ENCODE results near the gene ZC3H8. TPM values are rescaled to one million over a fixed set of nuclear protein-coding genes. Genes with fewer than 3 reads are reported as not detected.
A peak's percentile ranks its signal among the peaks of the same experiment; 100 is the strongest.

Gene ZC3H8
- total and polyA plus RNA-seq, 3 donors from 2014 or later = 10.6 to 26.5 (median 21.7) TPM

- no peak for DNase-seq
- intact Hi-C loops (cut with DNase I; ENCODE audit: low total_unique reads) = no loop called here
- no peak overlapping the region for H3K27ac ChIP-seq
- no peak overlapping the region for H3K4me3 ChIP-seq
- WGBS, 2 donors = 79 to 85% methylated on average over 8 to 17 of the region's 17 CpGs
- TF ChIP-seq CTCF (IDR thresholded peaks at IDR 0.05) = no peak
- no peaks in the 10 kb centered on the region for H3K36me3 ChIP-seq (ENCODE audit: low read depth, missing control alignments)
- H3K9me3 ChIP-seq = no peaks in the 10 kb centered on the region
- no peaks in the 10 kb centered on the region for H3K4me1 ChIP-seq
- H3K27me3 ChIP-seq = no peaks in the 10 kb centered on the region
Measured at GRCh38 chr2:112182581-112183034, 72.2 kb downstream of the ZC3H8 start.

- H3K27ac ChIP-seq = no peak overlapping the region
- no peaks in the 10 kb centered on the region for H3K9me3 ChIP-seq
- intact Hi-C loops (cut with DNase I; ENCODE audit: low total_unique reads) = no loop called here
- 7 to 32% methylated on average over 6 to 54 of the region's 54 CpGs for WGBS, 2 donors
- peak overlapping the region in 1 of 2 donors; percentile 47 for H3K4me3 ChIP-seq
- DNase-seq = no peak
- H3K27me3 ChIP-seq = no peaks in the 10 kb centered on the region
- no peaks in the 10 kb centered on the region for H3K36me3 ChIP-seq (ENCODE audit: low read depth, missing control alignments)
- H3K4me1 ChIP-seq = no peaks in the 10 kb centered on the region
- TF ChIP-seq POLR2A (IDR thresholded peaks at IDR 0.05) = no peak
- TF ChIP-seq CTCF (IDR thresholded peaks at IDR 0.05) = no peak
Measured at GRCh38 chr2:112181571-112182290, 73.1 kb downstream of the ZC3H8 start.

- H3K9me3 ChIP-seq = no peaks in the 10 kb centered on the region
- H3K4me3 ChIP-seq = no peak overlapping the region
- no peaks in the 10 kb centered on the region for H3K36me3 ChIP-seq (ENCODE audit: low read depth, missing control alignments)
- no peaks in the 10 kb centered on the region for H3K27me3 ChIP-seq
- TF ChIP-seq CTCF (IDR thresholded peaks at IDR 0.05) (no peak), POLR2A (IDR thresholded peaks at IDR 0.05) (no peak)
- H3K27ac ChIP-seq = no peak overlapping the region
- intact Hi-C loops (cut with DNase I; ENCODE audit: low total_unique reads) = no loop called here
- no peaks in the 10 kb centered on the region for H3K4me1 ChIP-seq
- no peak for DNase-seq
- WGBS, 2 donors = 93 to 97% methylated on average over 7 of the region's 7 CpGs
Measured at GRCh38 chr2:112175958-112176573, 78.8 kb downstream of the ZC3H8 start.

GRCh38 chr2:112175333-112175732, 79.5 kb downstream of the ZC3H8 start:
- no peak overlapping the region for H3K27ac ChIP-seq
- no peak for DNase-seq
- no peaks in the 10 kb centered on the region for H3K9me3 ChIP-seq
- no peaks in the 10 kb centered on the region for H3K27me3 ChIP-seq
- no peaks in the 10 kb centered on the region for H3K36me3 ChIP-seq (ENCODE audit: low read depth, missing control alignments)
- 91 to 97% methylated on average over 3 of the region's 3 CpGs for WGBS, 2 donors
- TF ChIP-seq POLR2A (IDR thresholded peaks at IDR 0.05) (no peak), CTCF (IDR thresholded peaks at IDR 0.05) (no peak)
- H3K4me3 ChIP-seq = no peak overlapping the region
- no peaks in the 10 kb centered on the region for H3K4me1 ChIP-seq
- intact Hi-C loops (cut with DNase I; ENCODE audit: low total_unique reads) = no loop called here

Data from testis (tissue), 3 donors.